IgD-negative memory B cell (primary cell): ENCODE data around the gene GAMT. TPM values are rescaled to one million over a fixed set of nuclear protein-coding genes. Genes with fewer than 3 reads are reported as not detected.

ENCODE experiments used
- H3K27ac Mint-ChIP-seq, 3 donors: one replicate each; pipeline ENCODE4 v1.8.0; 2020 to 2022; ENCODE audit warnings: mild to moderate bottlenecking in 3 of 3, mixed read lengths in 3 of 3, moderate library complexity in 1 of 3
- H3K27me3 Mint-ChIP-seq: one replicate; pipeline ENCODE4 v1.8.0; 2021; ENCODE audit warnings: mixed read lengths
- H3K36me3 Mint-ChIP-seq: one replicate; pipeline ENCODE4 v1.8.0; 2020; ENCODE audit warnings: mild to moderate bottlenecking, mixed read lengths
- H3K4me1 Mint-ChIP-seq, 3 donors: one replicate each; pipeline ENCODE4 v1.8.0; 2020 to 2022; ENCODE audit warnings: mixed read lengths in 3 of 3, mild to moderate bottlenecking in 1 of 3
- H3K4me3 Mint-ChIP-seq, 4 donors: one replicate each; pipeline ENCODE4 v1.8.0; 2020 to 2022; ENCODE audit warnings: mild to moderate bottlenecking in 4 of 4, mixed read lengths in 4 of 4, moderate library complexity in 3 of 4
- H3K9me3 Mint-ChIP-seq, 3 donors: one replicate each; pipeline ENCODE4 v1.8.0; 2020 to 2021; ENCODE audit warnings: mixed read lengths in 3 of 3, mild to moderate bottlenecking in 1 of 3
- polyA plus RNA-seq: library from polyadenylated mRNA; unstranded; fragments of 300-500 nt; fragmentation: Illumina TruSeq; gene quantifications from one replicate; pipeline ENCODE4 v1.2.3, GENCODE V29; 2021

Gene GAMT
- polyA plus RNA-seq, 1 donor from 2014 or later, result 14.3 TPM

- Mint-ChIP-seq H3K4me1 (peaks cover 12 to 17% (median 14%) of the 10 kb centered on the region in 3 donors), H3K4me3 (no peak overlapping the region), H3K27ac (peak overlapping the region in 1 of 3 donors; percentile 100), H3K9me3 (peaks cover 0 to 9% (median 0%) of the 10 kb centered on the region in 3 donors), H3K27me3 (peaks cover 4% of the 10 kb centered on the region), H3K36me3 (peaks cover under 1% of the 10 kb centered on the region)
These were observed 19.1 kb downstream of the GAMT start for GRCh38 chr19:1382250-1382649.

GRCh38 chr19:1379961-1380489 lies 21.3 kb downstream of the GAMT start:
- Mint-ChIP-seq H3K9me3 (peaks cover 0 to 9% (median 0%) of the 10 kb centered on the region in 3 donors), H3K4me3 (peak overlapping the region in 1 of 4 donors; percentile 58), H3K27me3 (peaks cover 4% of the 10 kb centered on the region), H3K36me3 (no peaks in the 10 kb centered on the region), H3K4me1 (peaks cover 11 to 17% (median 12%) of the 10 kb centered on the region in 3 donors), H3K27ac (peak overlapping the region in 1 of 3 donors; percentile 84)

- H3K4me3 Mint-ChIP-seq, result no peak overlapping the region
- peaks cover 0 to 9% (median 0%) of the 10 kb centered on the region in 3 donors for H3K9me3 Mint-ChIP-seq
- H3K4me1 Mint-ChIP-seq, result peaks cover 7 to 13% (median 9%) of the 10 kb centered on the region in 3 donors
- H3K27ac Mint-ChIP-seq, result peak overlapping the region in 1 of 3 donors; percentile 84
- H3K36me3 Mint-ChIP-seq, result no peaks in the 10 kb centered on the region
- peaks cover 4% of the 10 kb centered on the region for H3K27me3 Mint-ChIP-seq
These were observed 22.0 kb downstream of the GAMT start for GRCh38 chr19:1379126-1379905.

- H3K4me3 Mint-ChIP-seq, result peak overlapping the region in 1 of 4 donors; percentile 20
- H3K27ac Mint-ChIP-seq, result no peak overlapping the region
- peaks cover 0 to 4% (median 0%) of the 10 kb centered on the region in 3 donors for H3K9me3 Mint-ChIP-seq
- no peaks in the 10 kb centered on the region for H3K27me3 Mint-ChIP-seq
- peaks cover 4 to 5% (median 4%) of the 10 kb centered on the region in 3 donors for H3K4me1 Mint-ChIP-seq
- H3K36me3 Mint-ChIP-seq, result no peaks in the 10 kb centered on the region
These were observed 23.2 kb downstream of the GAMT start for GRCh38 chr19:1377965-1378785.

- H3K4me1 Mint-ChIP-seq, result no peaks in the 10 kb centered on the region
- no peak overlapping the region for H3K27ac Mint-ChIP-seq
- H3K27me3 Mint-ChIP-seq, result no peaks in the 10 kb centered on the region
- no peaks in the 10 kb centered on the region for H3K36me3 Mint-ChIP-seq
- no peak overlapping the region for H3K4me3 Mint-ChIP-seq
- no peaks in the 10 kb centered on the region for H3K9me3 Mint-ChIP-seq
These were observed 24.0 kb downstream of the GAMT start for GRCh38 chr19:1377176-1377964.

GRCh38 chr19:1376415-1376805 lies 24.9 kb downstream of the GAMT start:
- Mint-ChIP-seq H3K27me3 (no peaks in the 10 kb centered on the region), H3K27ac (peak overlapping the region in 2 of 3 donors; percentile 40 to 83), H3K4me3 (no peak overlapping the region), H3K9me3 (no peaks in the 10 kb centered on the region), H3K4me1 (no peaks in the 10 kb centered on the region), H3K36me3 (no peaks in the 10 kb centered on the region)

GRCh38 chr19:1374250-1374577 lies 27.1 kb downstream of the GAMT start:
- no peaks in the 10 kb centered on the region for H3K36me3 Mint-ChIP-seq
- no peaks in the 10 kb centered on the region for H3K9me3 Mint-ChIP-seq
- no peak overlapping the region for H3K27ac Mint-ChIP-seq
- no peak overlapping the region for H3K4me3 Mint-ChIP-seq
- no peaks in the 10 kb centered on the region for H3K4me1 Mint-ChIP-seq
- H3K27me3 Mint-ChIP-seq, result no peaks in the 10 kb centered on the region

GRCh38 chr19:1373534-1374249 lies 27.6 kb downstream of the GAMT start:
- no peak overlapping the region for H3K27ac Mint-ChIP-seq
- no peak overlapping the region for H3K4me3 Mint-ChIP-seq
- H3K36me3 Mint-ChIP-seq, result no peaks in the 10 kb centered on the region
- no peaks in the 10 kb centered on the region for H3K9me3 Mint-ChIP-seq
- H3K27me3 Mint-ChIP-seq, result no peaks in the 10 kb centered on the region
- H3K4me1 Mint-ChIP-seq, result no peaks in the 10 kb centered on the region

GRCh38 chr19:1373042-1373533 lies 28.3 kb downstream of the GAMT start:
- H3K27me3 Mint-ChIP-seq, result no peaks in the 10 kb centered on the region
- no peaks in the 10 kb centered on the region for H3K4me1 Mint-ChIP-seq

GRCh38 chr19:1370579-1371361 lies 30.6 kb downstream of the GAMT start:
- no peaks in the 10 kb centered on the region for H3K27me3 Mint-ChIP-seq
- no peak overlapping the region for H3K4me3 Mint-ChIP-seq
- peaks cover 2% of the 10 kb centered on the region for H3K36me3 Mint-ChIP-seq
- no peaks in the 10 kb centered on the region for H3K4me1 Mint-ChIP-seq
- no peak overlapping the region for H3K27ac Mint-ChIP-seq
- H3K9me3 Mint-ChIP-seq, result no peaks in the 10 kb centered on the region

More at GRCh38 chr19:1373042-1373533, 28.3 kb downstream of the GAMT start:
- Mint-ChIP-seq H3K27ac (no peak overlapping the region), H3K9me3 (no peaks in the 10 kb centered on the region), H3K4me3 (no peak overlapping the region), H3K36me3 (no peaks in the 10 kb centered on the region)

- H3K27me3 Mint-ChIP-seq, result no peaks in the 10 kb centered on the region
- no peaks in the 10 kb centered on the region for H3K9me3 Mint-ChIP-seq
- H3K36me3 Mint-ChIP-seq, result peaks cover 2% of the 10 kb centered on the region
- no peak overlapping the region for H3K4me3 Mint-ChIP-seq
- peaks cover 0 to 3% (median 0%) of the 10 kb centered on the region in 3 donors for H3K4me1 Mint-ChIP-seq
- H3K27ac Mint-ChIP-seq, result no peak overlapping the region
These were observed 32.0 kb downstream of the GAMT start for GRCh38 chr19:1369214-1369805.

- peaks cover 2% of the 10 kb centered on the region for H3K36me3 Mint-ChIP-seq
- peak overlapping the region in 1 of 3 donors; percentile 10 for H3K27ac Mint-ChIP-seq
- H3K9me3 Mint-ChIP-seq, result no peaks in the 10 kb centered on the region
- H3K4me3 Mint-ChIP-seq, result no peak overlapping the region
- H3K4me1 Mint-ChIP-seq, result peaks cover 1 to 14% (median 10%) of the 10 kb centered on the region in 3 donors
- H3K27me3 Mint-ChIP-seq, result no peaks in the 10 kb centered on the region
These were observed 34.2 kb downstream of the GAMT start for GRCh38 chr19:1366899-1367870.
